GM21723 (cell line): Measurements from ENCODE around the gene FYB1.
A peak's percentile ranks its signal among the peaks of the same experiment; 100 is the strongest.

ENCODE experiments used
- ATAC-seq: cut with Tn5 transposase; IDR thresholded peaks from one replicate; pipeline ENCODE4 v1.9.1; 2021; ENCODE audit warnings: mild to moderate bottlenecking, moderate library complexity; ENCODE audit not compliant: unreplicated experiment

Gene FYB1

DNA sequence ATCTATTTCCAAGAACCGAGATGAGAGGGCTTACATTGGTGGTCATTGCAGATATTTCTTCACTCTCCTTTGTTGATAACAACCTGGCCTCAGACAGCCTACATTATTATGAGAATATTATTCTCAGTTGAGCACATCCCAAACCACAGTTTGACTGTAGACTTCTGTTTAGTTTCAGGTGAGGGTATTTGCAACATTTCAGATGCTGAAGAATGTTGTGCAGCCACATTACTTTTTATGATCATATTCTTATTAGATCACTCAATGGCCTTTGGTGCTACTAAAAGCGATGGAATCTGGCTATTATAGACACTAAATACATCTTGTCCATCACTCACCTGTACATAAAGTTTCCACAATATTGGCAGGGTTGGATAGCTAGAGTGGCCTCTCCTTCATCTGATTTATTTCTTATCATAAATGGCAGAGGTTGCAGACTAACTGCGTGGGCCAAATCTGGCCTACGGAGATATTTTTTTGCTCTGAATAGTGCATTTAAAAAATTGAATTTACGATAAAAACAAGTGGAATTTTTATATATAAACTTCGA is 119.0 kb downstream of the FYB1 start:
- no peak for ATAC-seq

DNA sequence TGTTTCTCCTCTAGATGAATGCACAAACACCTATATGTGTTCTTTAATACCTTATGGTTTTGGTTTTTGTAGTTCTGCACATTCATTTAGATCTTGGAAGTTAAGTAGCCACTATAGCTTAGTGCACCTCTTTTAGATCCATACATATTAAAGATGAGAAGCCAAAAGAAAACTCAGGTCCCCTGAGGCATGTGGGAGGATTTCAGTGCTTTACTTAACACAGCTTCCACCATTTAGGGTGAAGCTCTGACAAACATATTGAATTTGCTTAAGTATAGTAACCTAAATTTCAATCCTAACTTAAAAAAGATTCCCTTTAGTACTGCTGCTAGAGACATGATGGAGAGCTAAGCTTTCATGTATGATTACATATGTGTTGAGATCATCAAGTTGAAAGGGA is 119.5 kb downstream of the FYB1 start:
- ATAC-seq = no peak

DNA sequence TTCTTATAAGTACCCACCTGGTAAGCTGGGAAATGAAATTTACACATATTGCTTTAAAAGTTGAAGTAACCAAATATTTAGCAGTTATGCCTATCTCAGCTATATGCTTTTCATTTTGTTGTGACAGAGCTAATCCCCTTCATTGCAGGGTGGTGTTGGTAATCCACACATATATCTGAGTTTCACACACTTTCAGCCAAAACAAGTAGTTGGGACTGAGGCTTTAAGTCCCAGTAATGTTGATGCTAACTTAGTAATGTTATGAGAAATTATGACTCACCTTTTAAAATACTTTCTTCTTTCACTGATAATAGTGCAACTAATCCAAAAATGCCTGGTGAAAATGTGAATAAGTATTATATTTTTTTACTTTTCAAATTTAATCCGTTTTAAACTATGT is 126.0 kb downstream of the FYB1 start:
- ATAC-seq = no peak

DNA sequence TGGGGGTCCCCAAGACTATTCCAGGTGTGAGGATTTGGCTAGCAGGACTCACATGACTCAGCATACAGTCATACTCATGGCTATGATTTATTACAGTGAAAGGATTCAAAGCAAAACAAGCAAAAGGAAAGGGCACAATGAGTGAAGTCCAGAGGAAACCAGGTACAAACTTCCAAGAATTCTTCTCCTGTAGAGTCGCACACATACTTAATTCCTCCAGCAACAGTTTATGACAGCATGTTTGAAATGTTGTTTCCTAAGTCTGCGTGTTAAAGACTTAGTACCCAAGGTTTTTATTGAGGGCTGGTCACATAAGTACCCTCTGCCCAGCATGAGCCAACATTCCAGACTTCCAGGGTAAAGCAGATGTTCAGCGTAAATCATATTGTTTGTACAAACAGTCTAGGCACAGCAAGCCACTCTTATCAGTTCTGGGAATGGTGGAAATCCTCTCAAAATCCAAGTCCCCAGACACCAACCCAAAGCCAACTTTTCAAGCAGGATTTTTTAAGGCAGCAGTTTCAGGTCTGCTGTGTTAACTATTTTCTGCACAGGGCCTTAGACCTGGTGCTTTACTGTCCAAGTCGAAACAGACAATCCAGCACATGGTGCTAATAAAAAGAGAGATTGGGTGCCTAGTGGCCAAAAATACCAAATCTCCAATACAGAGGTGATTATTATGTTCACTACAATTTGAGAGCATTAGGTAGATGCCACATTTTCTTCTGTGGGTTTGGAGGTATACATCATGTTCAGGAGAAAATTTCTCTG is 126.6 kb downstream of the FYB1 start:
- no peak for ATAC-seq

DNA sequence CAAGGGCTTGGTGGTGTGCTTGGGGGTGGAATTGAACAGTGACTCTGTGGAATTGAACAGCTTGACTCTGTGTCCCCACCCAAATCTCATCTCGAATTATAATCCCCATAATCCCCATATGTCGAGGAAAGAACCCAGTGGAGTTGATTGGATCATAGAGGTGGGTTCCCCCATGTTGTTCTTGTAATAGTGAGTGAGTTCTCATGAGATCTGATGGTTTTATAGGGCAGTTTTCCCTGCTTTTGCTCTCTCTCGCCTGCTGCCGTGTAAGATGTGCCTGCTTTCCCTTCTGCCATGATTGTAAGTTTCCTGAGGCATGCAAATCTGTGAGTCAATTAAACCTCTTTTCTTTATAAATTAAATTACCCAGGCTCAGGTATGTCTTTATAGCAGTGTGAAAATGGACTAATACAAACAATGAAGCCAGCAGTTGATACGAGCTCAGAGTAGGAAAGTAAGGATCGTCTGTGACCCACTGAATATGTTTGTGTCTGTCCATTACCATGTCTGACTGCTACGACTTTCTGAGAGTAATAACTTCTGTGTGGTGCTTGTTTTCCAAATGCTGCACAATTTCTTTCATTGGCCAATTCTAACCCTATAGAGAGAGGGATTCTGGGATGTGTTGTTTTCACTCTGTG is 127.3 kb downstream of the FYB1 start:
- no peak for ATAC-seq

- no peak for ATAC-seq
Observed at GRCh38 chr5:39083968-39084367, 135.4 kb downstream of the FYB1 start.

- ATAC-seq = no peak
Observed at GRCh38 chr5:39082995-39083394, 136.4 kb downstream of the FYB1 start.

GRCh38 chr5:39080597-39081204 is 138.7 kb downstream of the FYB1 start:
- no peak for ATAC-seq

DNA sequence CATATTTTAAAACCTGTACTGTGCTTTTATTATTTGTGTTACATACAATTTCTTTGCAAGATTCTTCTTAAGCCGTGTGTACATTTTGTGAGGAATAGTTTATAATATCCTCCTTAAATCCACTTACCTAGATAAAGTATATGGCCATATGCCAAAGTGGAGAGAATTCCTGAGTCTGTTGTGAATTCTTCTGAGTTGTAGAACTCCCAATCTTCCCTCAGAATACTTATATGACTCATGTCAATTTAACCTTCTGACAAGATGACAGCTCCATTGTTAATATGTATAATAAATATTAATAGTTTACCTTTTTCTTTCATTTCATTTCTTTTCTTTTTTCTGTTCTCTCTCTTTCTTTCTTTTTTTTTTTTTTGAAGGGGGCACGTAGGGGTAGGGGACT is 139.2 kb downstream of the FYB1 start:
- no peak for ATAC-seq

GRCh38 chr5:39079147-39079546 is 140.2 kb downstream of the FYB1 start:
- ATAC-seq = no peak

- ATAC-seq = peak; percentile 24
Observed at GRCh38 chr5:39076757-39077728, 142.3 kb downstream of the FYB1 start.

DNA sequence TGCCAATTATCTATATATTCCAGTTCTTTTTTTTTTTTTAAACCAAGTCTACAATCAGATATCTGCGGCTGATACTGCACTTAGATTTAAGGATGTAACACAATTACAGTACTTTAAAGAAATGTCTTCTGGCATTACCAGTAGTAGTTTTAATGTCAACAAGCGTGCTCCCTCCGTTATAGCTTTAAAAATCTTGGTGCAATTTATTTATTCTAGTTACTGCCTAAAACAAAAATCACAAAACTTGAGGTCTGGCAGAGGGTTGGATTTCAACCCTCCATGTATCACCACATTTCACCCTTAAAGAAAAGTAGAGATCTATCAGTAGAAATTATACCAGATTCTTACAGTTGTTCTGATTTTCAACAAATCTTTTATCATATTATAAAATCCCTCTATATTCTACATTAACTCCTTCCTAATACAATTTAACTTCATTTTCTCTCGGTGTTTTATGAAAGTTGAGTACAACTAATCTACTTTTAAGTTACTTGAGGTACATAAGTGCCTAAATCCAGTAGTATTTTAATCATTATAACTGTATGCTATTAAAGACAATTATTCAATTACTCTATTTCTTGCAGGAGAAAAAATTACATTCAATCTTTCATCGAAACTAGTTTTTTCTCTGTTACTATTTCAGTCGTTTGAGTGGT is 143.1 kb downstream of the FYB1 start:
- no peak for ATAC-seq

GRCh38 chr5:39074017-39074814 is 145.1 kb downstream of the FYB1 start, which contains the start of gene RICTOR:
Gene RICTOR (minus strand): TSS chr5:39074399. CDS start chr5:39074377, 22 bp downstream.
- ATAC-seq = peak; percentile 74

- ATAC-seq = peak; percentile 27
Observed at GRCh38 chr5:39073767-39074016, 145.7 kb downstream of the FYB1 start.

GRCh38 chr5:39072925-39073766 is 146.2 kb downstream of the FYB1 start:
- ATAC-seq = peak; percentile 49

- ATAC-seq = no peak
Observed at GRCh38 chr5:39068099-39068498, 151.3 kb downstream of the FYB1 start.

- no peak for ATAC-seq
Observed at GRCh38 chr5:39064450-39064849, 154.9 kb downstream of the FYB1 start.

DNA sequence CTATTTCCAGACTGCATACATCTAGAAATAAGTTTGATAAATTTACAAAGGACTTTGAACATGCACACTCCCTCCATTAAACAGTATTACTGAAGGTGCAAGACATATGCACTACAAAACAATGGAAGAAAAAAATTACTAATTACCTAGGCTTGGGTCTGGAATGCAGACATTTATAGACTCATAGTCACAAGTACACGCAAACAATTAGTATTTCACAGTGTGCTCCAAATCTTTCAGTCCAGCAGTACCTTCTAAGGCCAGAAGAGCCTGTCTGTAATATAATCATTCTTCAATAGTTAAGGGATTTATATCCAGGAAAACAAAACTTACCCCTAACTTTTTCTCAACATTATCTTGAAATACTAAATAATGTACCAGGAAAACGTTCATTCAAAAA is 156.3 kb downstream of the FYB1 start:
- no peak for ATAC-seq

DNA sequence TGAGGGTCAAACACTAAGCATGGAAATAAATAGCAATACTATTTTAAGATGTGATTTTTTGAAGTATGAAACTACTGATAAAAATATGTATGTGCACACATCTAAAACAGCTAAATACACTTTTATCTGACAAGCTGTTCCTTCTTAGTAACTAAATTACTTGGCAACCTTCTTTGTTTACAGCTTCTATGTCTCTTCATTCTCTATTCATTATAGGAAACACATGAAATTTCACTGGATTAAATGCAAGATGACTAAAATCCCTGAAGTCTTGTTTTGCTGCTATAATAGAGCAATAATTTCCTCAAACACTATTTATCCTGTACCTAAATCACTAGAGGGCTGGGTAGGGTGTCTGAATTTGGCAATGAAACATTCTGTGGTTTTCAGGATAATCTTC is 156.8 kb downstream of the FYB1 start:
- no peak for ATAC-seq
